HepG2 (cell line): ENCODE measurements around the gene NEMF. TPM values are rescaled to one million over a fixed set of nuclear protein-coding genes. Genes with fewer than 3 reads are reported as not detected.

Source experiments
- HNRNPUL1 ChIP-seq: fragments of 200-400 bp; formaldehyde crosslinking; IDR thresholded peaks from 2 replicates; pipeline ENCODE4 v1.6.1; 2017; ENCODE audit warnings: low read depth, mild to moderate bottlenecking, low read length, moderate library complexity
- HOXA3 ChIP-seq: sonication (generic); formaldehyde crosslinking; IDR thresholded peaks from 2 replicates; pipeline ENCODE4 v1.5.0; 2020; ENCODE audit warnings: missing genetic modification reagents
- KAT2B ChIP-seq: fragments of 150-350 bp; IDR thresholded peaks from 2 replicates; pipeline ENCODE4 v1.6.1; 2014; ENCODE audit warnings: low read depth, low read length, borderline replicate concordance
- NFKBIZ ChIP-seq: IDR thresholded peaks from 2 replicates; pipeline ENCODE4 v1.6.1; 2018; ENCODE audit warnings: missing genetic modification reagents, missing compliant biosample characterization
- PHF20 ChIP-seq: sonication (generic); formaldehyde crosslinking; IDR thresholded peaks from 2 replicates; pipeline ENCODE4 v1.5.0; 2020; ENCODE audit warnings: mild to moderate bottlenecking, missing genetic modification reagents
- POLR2G ChIP-seq: fragments of 200-400 bp; formaldehyde crosslinking; IDR thresholded peaks from 2 replicates; pipeline ENCODE4 v1.6.1; 2018; ENCODE audit warnings: mild to moderate bottlenecking, low read depth, low read length, moderate library complexity
- ZNF101 ChIP-seq: sonication (generic); formaldehyde crosslinking; IDR thresholded peaks from 2 replicates; pipeline ENCODE4 v1.4.0; 2020; ENCODE audit warnings: mild to moderate bottlenecking, low read depth, missing genetic modification reagents, borderline replicate concordance
- ZNF354B ChIP-seq: sonication (generic); formaldehyde crosslinking; IDR thresholded peaks from 2 replicates; pipeline ENCODE4 v1.8.0; 2022; ENCODE audit warnings: mild to moderate bottlenecking, missing genetic modification reagents
- ZNF772 ChIP-seq: sonication (generic); formaldehyde crosslinking; IDR thresholded peaks from 2 replicates; pipeline ENCODE4 v1.5.0; 2020; ENCODE audit warnings: mild to moderate bottlenecking, missing genetic modification reagents
- polyA plus RNA-seq, 8 experiments: library from polyadenylated mRNA; depleted of rRNA in 3 of 8; stranded (reverse) in 7 of 8; unstranded in 1 of 8; fragments of >200 nt; fragmentation: Illumina TruSeq in 4 of 8; extraction: Trizol in 4 of 8; gene quantifications; 2 replicates each; pipeline versions ENCODE4 v1.2.1 to v1.2.3, GENCODE V29; 2011 to 2016; ENCODE audit warnings: low read depth in 4 of 8, missing spikeins in 1 of 8, mixed read lengths in 1 of 8; ENCODE audit not compliant: insufficient read depth in 1 of 8
- total RNA-seq, 5 experiments: library from RNA; depleted of rRNA; stranded (reverse); fragments of >200 nt; fragmentation: Illumina TruSeq; extraction: Trizol; gene quantifications; 2 replicates each; pipeline ENCODE4 v1.2.3, GENCODE V29; 2016; ENCODE audit warnings: low read depth in 1 of 5
- TF ChIP-seq, protein P1 (sequence below), 2 experiments: fragments of 450-650 bp in 1 of 2; sonication (generic) in 1 of 2; formaldehyde crosslinking in 1 of 2; IDR thresholded peaks; 2 replicates each; pipeline versions ENCODE4 v1.6.1 to v1.8.0; 2016 to 2022; ENCODE audit warnings: antibody characterized with exemption in 1 of 2, mild to moderate bottlenecking in 1 of 2, missing genetic modification reagents in 1 of 2
- TF ChIP-seq, protein P2 (sequence below): sonication (generic); formaldehyde crosslinking; IDR thresholded peaks from 2 replicates; pipeline ENCODE4 v1.4.0; 2020; ENCODE audit warnings: missing genetic modification reagents
- TF ChIP-seq, protein P3 (sequence below): IDR thresholded peaks from 2 replicates; pipeline ENCODE4 v1.6.1; 2018; ENCODE audit warnings: missing genetic modification reagents
- TF ChIP-seq, protein P4 (sequence below), 2 experiments: fragments of 450-650 bp in 1 of 2; sonication (generic) in 1 of 2; formaldehyde crosslinking; IDR thresholded peaks; 2 replicates each; pipeline versions ENCODE4 v1.5.0 to v1.8.0; 2020 to 2022; ENCODE audit warnings: mild to moderate bottlenecking in 1 of 2, missing genetic modification reagents in 1 of 2
- TF ChIP-seq, protein P5 (sequence below): sonication (generic); formaldehyde crosslinking; IDR thresholded peaks from 2 replicates; pipeline ENCODE4 v1.4.0; 2020; ENCODE audit warnings: missing genetic modification reagents, borderline replicate concordance

NEMF gene
- total and polyA plus RNA-seq, 2 of the 13 experiments (the other 11 are each of a cell fraction or from before 2014, with no cell fraction given), result 21.3 to 57.9 TPM

DNA sequence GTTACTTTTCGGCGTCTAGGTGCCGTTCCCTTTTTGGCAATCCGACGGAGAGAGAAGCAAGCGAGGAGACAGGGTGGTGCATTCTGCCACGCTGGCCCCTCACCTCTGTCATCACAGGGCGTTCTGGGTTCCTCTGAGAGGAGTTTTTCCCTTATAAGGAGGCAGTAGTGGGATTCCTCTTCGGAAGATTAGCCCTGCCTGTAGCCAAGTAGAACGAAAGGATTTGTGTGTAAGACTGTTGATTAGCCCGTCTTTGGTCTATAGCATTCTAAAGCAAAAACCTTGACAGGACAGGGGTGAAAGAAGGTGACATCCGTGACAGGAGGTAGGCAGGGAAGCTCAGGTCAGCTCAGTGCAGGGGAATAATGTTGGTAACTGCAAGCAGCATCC is 9.1 kb upstream of the NEMF start (continued):
- TF ChIP-seq, protein P1, sequence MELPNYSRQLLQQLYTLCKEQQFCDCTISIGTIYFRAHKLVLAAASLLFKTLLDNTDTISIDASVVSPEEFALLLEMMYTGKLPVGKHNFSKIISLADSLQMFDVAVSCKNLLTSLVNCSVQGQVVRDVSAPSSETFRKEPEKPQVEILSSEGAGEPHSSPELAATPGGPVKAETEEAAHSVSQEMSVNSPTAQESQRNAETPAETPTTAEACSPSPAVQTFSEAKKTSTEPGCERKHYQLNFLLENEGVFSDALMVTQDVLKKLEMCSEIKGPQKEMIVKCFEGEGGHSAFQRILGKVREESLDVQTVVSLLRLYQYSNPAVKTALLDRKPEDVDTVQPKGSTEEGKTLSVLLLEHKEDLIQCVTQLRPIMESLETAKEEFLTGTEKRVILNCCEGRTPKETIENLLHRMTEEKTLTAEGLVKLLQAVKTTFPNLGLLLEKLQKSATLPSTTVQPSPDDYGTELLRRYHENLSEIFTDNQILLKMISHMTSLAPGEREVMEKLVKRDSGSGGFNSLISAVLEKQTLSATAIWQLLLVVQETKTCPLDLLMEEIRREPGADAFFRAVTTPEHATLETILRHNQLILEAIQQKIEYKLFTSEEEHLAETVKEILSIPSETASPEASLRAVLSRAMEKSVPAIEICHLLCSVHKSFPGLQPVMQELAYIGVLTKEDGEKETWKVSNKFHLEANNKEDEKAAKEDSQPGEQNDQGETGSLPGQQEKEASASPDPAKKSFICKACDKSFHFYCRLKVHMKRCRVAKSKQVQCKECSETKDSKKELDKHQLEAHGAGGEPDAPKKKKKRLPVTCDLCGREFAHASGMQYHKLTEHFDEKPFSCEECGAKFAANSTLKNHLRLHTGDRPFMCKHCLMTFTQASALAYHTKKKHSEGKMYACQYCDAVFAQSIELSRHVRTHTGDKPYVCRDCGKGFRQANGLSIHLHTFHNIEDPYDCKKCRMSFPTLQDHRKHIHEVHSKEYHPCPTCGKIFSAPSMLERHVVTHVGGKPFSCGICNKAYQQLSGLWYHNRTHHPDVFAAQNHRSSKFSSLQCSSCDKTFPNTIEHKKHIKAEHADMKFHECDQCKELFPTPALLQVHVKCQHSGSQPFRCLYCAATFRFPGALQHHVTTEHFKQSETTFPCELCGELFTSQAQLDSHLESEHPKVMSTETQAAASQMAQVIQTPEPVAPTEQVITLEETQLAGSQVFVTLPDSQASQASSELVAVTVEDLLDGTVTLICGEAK (IDR thresholded peaks at IDR 0.05), result no peak
- TF ChIP-seq, protein P1 (CRISPR knock-in tag; IDR thresholded peaks at IDR 0.05), result no peak
- TF ChIP-seq ZNF772 (CRISPR knock-in tag) (peak; percentile 55; the same call in 1 of the 2 replicates), KAT2B (no peak), HOXA3 (CRISPR knock-in tag) (no peak), PHF20 (no peak), NFKBIZ (CRISPR knock-in tag) (no peak), ZNF101 (CRISPR knock-in tag) (no peak), HNRNPUL1 (no peak), POLR2G (peak; percentile 42), ZNF354B (CRISPR knock-in tag) (no peak)
- TF ChIP-seq, protein P2, sequence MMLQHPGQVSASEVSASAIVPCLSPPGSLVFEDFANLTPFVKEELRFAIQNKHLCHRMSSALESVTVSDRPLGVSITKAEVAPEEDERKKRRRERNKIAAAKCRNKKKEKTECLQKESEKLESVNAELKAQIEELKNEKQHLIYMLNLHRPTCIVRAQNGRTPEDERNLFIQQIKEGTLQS (CRISPR knock-in tag), result no peak
- TF ChIP-seq, protein P3, sequence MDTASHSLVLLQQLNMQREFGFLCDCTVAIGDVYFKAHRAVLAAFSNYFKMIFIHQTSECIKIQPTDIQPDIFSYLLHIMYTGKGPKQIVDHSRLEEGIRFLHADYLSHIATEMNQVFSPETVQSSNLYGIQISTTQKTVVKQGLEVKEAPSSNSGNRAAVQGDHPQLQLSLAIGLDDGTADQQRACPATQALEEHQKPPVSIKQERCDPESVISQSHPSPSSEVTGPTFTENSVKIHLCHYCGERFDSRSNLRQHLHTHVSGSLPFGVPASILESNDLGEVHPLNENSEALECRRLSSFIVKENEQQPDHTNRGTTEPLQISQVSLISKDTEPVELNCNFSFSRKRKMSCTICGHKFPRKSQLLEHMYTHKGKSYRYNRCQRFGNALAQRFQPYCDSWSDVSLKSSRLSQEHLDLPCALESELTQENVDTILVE (CRISPR knock-in tag), result no peak
- TF ChIP-seq, protein P4, sequence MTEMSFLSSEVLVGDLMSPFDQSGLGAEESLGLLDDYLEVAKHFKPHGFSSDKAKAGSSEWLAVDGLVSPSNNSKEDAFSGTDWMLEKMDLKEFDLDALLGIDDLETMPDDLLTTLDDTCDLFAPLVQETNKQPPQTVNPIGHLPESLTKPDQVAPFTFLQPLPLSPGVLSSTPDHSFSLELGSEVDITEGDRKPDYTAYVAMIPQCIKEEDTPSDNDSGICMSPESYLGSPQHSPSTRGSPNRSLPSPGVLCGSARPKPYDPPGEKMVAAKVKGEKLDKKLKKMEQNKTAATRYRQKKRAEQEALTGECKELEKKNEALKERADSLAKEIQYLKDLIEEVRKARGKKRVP (CRISPR knock-in tag; IDR thresholded peaks at IDR 0.05), result no peak
- TF ChIP-seq, protein P5, sequence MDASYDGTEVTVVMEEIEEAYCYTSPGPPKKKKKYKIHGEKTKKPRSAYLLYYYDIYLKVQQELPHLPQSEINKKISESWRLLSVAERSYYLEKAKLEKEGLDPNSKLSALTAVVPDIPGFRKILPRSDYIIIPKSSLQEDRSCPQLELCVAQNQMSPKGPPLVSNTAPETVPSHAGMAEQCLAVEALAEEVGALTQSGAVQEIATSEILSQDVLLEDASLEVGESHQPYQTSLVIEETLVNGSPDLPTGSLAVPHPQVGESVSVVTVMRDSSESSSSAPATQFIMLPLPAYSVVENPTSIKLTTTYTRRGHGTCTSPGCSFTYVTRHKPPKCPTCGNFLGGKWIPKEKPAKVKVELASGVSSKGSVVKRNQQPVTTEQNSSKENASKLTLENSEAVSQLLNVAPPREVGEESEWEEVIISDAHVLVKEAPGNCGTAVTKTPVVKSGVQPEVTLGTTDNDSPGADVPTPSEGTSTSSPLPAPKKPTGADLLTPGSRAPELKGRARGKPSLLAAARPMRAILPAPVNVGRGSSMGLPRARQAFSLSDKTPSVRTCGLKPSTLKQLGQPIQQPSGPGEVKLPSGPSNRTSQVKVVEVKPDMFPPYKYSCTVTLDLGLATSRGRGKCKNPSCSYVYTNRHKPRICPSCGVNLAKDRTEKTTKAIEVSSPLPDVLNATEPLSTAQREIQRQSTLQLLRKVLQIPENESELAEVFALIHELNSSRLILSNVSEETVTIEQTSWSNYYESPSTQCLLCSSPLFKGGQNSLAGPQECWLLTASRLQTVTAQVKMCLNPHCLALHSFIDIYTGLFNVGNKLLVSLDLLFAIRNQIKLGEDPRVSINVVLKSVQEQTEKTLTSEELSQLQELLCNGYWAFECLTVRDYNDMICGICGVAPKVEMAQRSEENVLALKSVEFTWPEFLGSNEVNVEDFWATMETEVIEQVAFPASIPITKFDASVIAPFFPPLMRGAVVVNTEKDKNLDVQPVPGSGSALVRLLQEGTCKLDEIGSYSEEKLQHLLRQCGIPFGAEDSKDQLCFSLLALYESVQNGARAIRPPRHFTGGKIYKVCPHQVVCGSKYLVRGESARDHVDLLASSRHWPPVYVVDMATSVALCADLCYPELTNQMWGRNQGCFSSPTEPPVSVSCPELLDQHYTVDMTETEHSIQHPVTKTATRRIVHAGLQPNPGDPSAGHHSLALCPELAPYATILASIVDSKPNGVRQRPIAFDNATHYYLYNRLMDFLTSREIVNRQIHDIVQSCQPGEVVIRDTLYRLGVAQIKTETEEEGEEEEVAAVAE (CRISPR knock-in tag), result no peak
